Astrocyte (in vitro differentiated cells and primary cell): ENCODE data around the gene S100A16. TPM values are rescaled to one million over a fixed set of nuclear protein-coding genes. Genes with fewer than 3 reads are reported as not detected.

Experiments used
- DNase-seq: peaks from one replicate; pipeline ENCODE4 v3.0.0-alpha.2; 2010; ENCODE audit warnings: low read depth
- FAIRE-seq: peaks from 2 replicates; lab custom pipeline; 2011; peaks lifted over from hg19 to GRCh38; lab: Jason Lieb, UNC
- H2AFZ ChIP-seq: 2 replicates; pipeline ENCODE4 v1.6.0; 2012; ENCODE audit warnings: low read depth, low read length, inconsistent platforms
- H3K27ac ChIP-seq: 2 replicates; pipeline ENCODE4 v1.5.1; 2011; ENCODE audit warnings: low read depth, low read length, inconsistent platforms
- H3K27me3 ChIP-seq: 2 replicates; pipeline ENCODE4 v1.6.0; 2011; ENCODE audit warnings: low read length, inconsistent platforms; ENCODE audit not compliant: insufficient read depth
- H3K36me3 ChIP-seq: 2 replicates; pipeline ENCODE4 v1.5.1; 2011; ENCODE audit warnings: low read length, inconsistent platforms; ENCODE audit not compliant: insufficient read depth
- H3K4me1 ChIP-seq: 2 replicates; pipeline ENCODE4 v1.5.1; 2011; ENCODE audit warnings: low read length, inconsistent platforms; ENCODE audit not compliant: insufficient read depth
- H3K4me2 ChIP-seq: 2 replicates; pipeline ENCODE4 v1.6.0; 2012; ENCODE audit warnings: low read length, inconsistent platforms
- H3K4me3 ChIP-seq: 2 replicates; pipeline ENCODE4 v1.5.1; 2011; ENCODE audit warnings: low read depth, mild to moderate bottlenecking, low read length, inconsistent platforms; ENCODE audit not compliant: insufficient read depth
- H3K79me2 ChIP-seq: 2 replicates; pipeline ENCODE4 v1.6.0; 2012; ENCODE audit warnings: mild to moderate bottlenecking, low read length, inconsistent platforms; ENCODE audit not compliant: insufficient read depth
- H3K9ac ChIP-seq: 2 replicates; pipeline ENCODE4 v1.6.0; 2012; ENCODE audit warnings: mild to moderate bottlenecking, low read length, inconsistent platforms
- H3K9me3 ChIP-seq: 2 replicates; pipeline ENCODE4 v1.5.1; 2012; ENCODE audit warnings: low read depth, mild to moderate bottlenecking, low read length, inconsistent platforms; ENCODE audit not compliant: insufficient read depth
- H4K20me1 ChIP-seq: 2 replicates; pipeline ENCODE4 v1.6.0; 2012; ENCODE audit warnings: low read length, inconsistent platforms; ENCODE audit not compliant: insufficient read depth
- H3K27ac Mint-ChIP-seq: one replicate; pipeline ENCODE4 v1.8.0; 2021; ENCODE audit warnings: mild to moderate bottlenecking, mixed read lengths; ENCODE audit not compliant: unreplicated experiment
- H3K27me3 Mint-ChIP-seq: one replicate; pipeline ENCODE4 v1.8.0; 2021; ENCODE audit warnings: low read depth, mixed read lengths; ENCODE audit not compliant: unreplicated experiment
- H3K36me3 Mint-ChIP-seq: one replicate; pipeline ENCODE4 v1.8.0; 2021; ENCODE audit warnings: low read depth, mixed read lengths; ENCODE audit not compliant: unreplicated experiment
- H3K4me1 Mint-ChIP-seq: one replicate; pipeline ENCODE4 v1.8.0; 2021; ENCODE audit warnings: low read depth, mixed read lengths; ENCODE audit not compliant: unreplicated experiment
- H3K4me3 Mint-ChIP-seq: one replicate; pipeline ENCODE4 v1.8.0; 2021; ENCODE audit warnings: mild to moderate bottlenecking, moderate library complexity, mixed read lengths; ENCODE audit not compliant: unreplicated experiment
- H3K9me3 Mint-ChIP-seq: one replicate; pipeline ENCODE4 v1.8.0; 2021; ENCODE audit warnings: mild to moderate bottlenecking, mixed read lengths; ENCODE audit not compliant: unreplicated experiment
- EZH2 ChIP-seq: IDR thresholded peaks from 2 replicates; pipeline ENCODE4 v1.6.1; 2012; ENCODE audit warnings: mild to moderate bottlenecking, low read length, inconsistent platforms; ENCODE audit not compliant: insufficient read depth
- total RNA-seq: library from RNA; stranded (reverse); gene quantifications from 2 replicates; pipeline ENCODE4 v1.2.1, GENCODE V29; 2021
- TF ChIP-seq, protein P1 (sequence below): IDR thresholded peaks from 2 replicates; pipeline ENCODE4 v1.5.1; 2011; ENCODE audit warnings: low read depth, mild to moderate bottlenecking, inconsistent platforms, low read length, moderate library complexity; ENCODE audit not compliant: insufficient read depth

S100A16 gene
- total RNA-seq, 1 donor from 2014 or later, result 54.4 TPM

DNA sequence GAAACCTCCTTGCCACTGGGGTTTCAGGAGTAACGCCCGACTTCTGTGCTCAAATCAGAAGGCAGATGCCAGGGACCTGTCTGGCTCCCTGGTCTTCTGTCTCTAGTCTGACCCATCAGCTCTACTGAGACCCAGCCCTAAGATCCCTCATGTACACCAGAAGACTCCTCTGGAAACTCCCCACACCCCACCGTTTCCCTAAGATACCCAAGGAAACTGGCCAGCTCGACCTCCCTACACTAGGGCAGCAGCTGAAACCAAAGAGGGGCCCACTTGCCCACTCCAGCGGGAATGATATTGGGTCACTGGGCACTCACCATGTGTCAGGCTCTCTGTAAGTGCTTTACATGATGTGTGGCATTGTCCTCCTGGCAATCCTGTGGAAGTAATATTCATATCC is 469 bp upstream of the S100A16 start:
- Histone ChIP-seq H3K36me3 (no peaks in the 10 kb centered on the region), H3K9ac (peak overlapping the region; percentile 98), H4K20me1 (peaks cover 7% of the 10 kb centered on the region), H3K27me3 (no peaks in the 10 kb centered on the region), H3K4me3 (no peak overlapping the region), H2AFZ (no peak overlapping the region), H3K4me1 (peaks cover 38% of the 10 kb centered on the region), H3K4me2 (peak overlapping the region; percentile 87), H3K79me2 (peaks cover 51% of the 10 kb centered on the region), H3K9me3 (no peaks in the 10 kb centered on the region), H3K27ac (peak overlapping the region; percentile 89)
- DNase-seq (no peak), FAIRE-seq (no peak)
- H3K36me3 Mint-ChIP-seq, result peaks cover 4% of the 10 kb centered on the region
- H3K4me3 Mint-ChIP-seq, result no peak overlapping the region
- H3K9me3 Mint-ChIP-seq, result no peaks in the 10 kb centered on the region
- TF ChIP-seq, protein P1, sequence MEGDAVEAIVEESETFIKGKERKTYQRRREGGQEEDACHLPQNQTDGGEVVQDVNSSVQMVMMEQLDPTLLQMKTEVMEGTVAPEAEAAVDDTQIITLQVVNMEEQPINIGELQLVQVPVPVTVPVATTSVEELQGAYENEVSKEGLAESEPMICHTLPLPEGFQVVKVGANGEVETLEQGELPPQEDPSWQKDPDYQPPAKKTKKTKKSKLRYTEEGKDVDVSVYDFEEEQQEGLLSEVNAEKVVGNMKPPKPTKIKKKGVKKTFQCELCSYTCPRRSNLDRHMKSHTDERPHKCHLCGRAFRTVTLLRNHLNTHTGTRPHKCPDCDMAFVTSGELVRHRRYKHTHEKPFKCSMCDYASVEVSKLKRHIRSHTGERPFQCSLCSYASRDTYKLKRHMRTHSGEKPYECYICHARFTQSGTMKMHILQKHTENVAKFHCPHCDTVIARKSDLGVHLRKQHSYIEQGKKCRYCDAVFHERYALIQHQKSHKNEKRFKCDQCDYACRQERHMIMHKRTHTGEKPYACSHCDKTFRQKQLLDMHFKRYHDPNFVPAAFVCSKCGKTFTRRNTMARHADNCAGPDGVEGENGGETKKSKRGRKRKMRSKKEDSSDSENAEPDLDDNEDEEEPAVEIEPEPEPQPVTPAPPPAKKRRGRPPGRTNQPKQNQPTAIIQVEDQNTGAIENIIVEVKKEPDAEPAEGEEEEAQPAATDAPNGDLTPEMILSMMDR, result no peak
- TF ChIP-seq EZH2, result no peak
- H3K4me1 Mint-ChIP-seq, result peaks cover 20% of the 10 kb centered on the region
- H3K27me3 Mint-ChIP-seq, result no peaks in the 10 kb centered on the region
- no peak overlapping the region for H3K27ac Mint-ChIP-seq

DNA sequence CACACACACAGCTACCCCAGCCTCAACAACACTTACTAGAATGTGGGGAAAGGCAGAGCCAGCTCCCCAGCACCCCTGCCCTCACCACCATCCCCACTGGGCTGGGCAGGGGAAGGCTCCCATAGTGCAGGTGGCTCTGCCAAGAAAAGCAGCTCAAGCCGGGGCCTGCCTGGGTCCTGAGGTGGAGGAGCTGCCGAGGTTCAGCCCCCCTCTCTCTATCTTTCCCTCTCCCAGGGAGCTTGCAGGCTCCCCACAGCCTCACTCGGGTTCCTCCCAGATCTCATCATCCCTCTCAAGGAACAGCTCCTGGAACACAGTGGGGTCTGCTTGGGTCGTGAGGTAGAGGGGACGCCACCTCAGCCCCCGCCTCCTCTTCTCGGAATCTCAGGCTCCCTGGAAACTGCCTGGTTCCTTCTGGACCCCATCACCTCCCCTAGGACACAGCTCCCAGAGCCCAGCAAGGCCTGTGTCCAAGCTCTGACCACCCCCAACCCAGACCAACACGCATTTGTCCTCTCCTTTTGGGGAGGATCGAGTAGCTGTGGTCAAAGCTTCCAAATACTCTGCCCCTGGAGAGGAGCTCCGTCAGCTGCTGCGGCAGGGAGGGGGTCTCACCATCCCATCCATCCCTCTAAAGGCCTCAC is 704 bp downstream of the S100A16 start:
- Mint-ChIP-seq H3K9me3 (no peaks in the 10 kb centered on the region), H3K27ac (peak overlapping the region; percentile 66), H3K36me3 (peaks cover 7% of the 10 kb centered on the region), H3K27me3 (no peaks in the 10 kb centered on the region), H3K4me3 (peak overlapping the region; percentile 63), H3K4me1 (peaks cover 20% of the 10 kb centered on the region)
- Histone ChIP-seq H3K4me2 (peak overlapping the region; percentile 87), H3K4me3 (peak overlapping the region; percentile 93), H3K79me2 (peaks cover 62% of the 10 kb centered on the region), H3K27me3 (no peaks in the 10 kb centered on the region), H3K27ac (peak overlapping the region; percentile 89), H4K20me1 (peaks cover 7% of the 10 kb centered on the region), H3K4me1 (peaks cover 47% of the 10 kb centered on the region), H3K36me3 (peaks cover 7% of the 10 kb centered on the region), H3K9ac (peak overlapping the region; percentile 98), H3K9me3 (no peaks in the 10 kb centered on the region), H2AFZ (peak overlapping the region; percentile 26)
- TF ChIP-seq EZH2, result no peak
- TF ChIP-seq, protein P1, result no peak
- no peak for DNase-seq
- FAIRE-seq, result no peak

DNA sequence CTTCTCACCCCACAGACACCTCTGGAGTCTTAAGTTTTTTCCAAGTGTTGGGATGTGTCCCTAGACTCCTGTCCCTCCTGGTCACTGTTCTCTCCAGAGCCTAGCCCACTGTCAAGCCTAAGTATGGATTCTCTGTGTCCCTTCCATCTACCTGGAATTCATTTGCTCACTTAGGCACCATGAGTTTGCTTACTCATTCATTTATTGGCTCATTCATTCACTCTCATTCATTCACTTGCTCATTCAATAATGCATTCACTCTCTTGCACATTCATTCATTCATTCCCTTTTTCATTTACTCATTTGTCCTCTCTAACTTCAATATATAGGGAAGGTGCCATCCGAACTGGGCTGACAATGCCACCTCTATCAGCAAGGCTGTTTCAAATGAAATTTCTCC is 1.6 kb downstream of the S100A16 start:
- peaks cover 20% of the 10 kb centered on the region for H3K4me1 Mint-ChIP-seq
- Histone ChIP-seq H3K79me2 (peaks cover 71% of the 10 kb centered on the region), H3K4me2 (peak overlapping the region; percentile 87)

More for the DNA sequence above, 1.6 kb downstream of the S100A16 start:
- TF ChIP-seq, protein P1, result no peak
- no peak for TF ChIP-seq EZH2
- Histone ChIP-seq H2AFZ (no peak overlapping the region), H3K9ac (peak overlapping the region; percentile 98), H3K36me3 (peaks cover 16% of the 10 kb centered on the region), H3K27me3 (no peaks in the 10 kb centered on the region), H3K9me3 (no peaks in the 10 kb centered on the region), H3K27ac (peak overlapping the region; percentile 89), H3K4me1 (peaks cover 47% of the 10 kb centered on the region), H3K4me3 (peak overlapping the region; percentile 93), H4K20me1 (peaks cover 7% of the 10 kb centered on the region)
- Mint-ChIP-seq H3K4me3 (no peak overlapping the region), H3K27me3 (no peaks in the 10 kb centered on the region), H3K36me3 (peaks cover 5% of the 10 kb centered on the region), H3K27ac (peak overlapping the region; percentile 44), H3K9me3 (no peaks in the 10 kb centered on the region)
- FAIRE-seq (no peak), DNase-seq (no peak)
